ENCODE results near the gene KAT7. TPM values are rescaled to one million over a fixed set of nuclear protein-coding genes. Genes with fewer than 3 reads are reported as not detected.

The KAT7 gene
- total RNA-seq, 3 donors from 2014 or later (not counting 1 experiment from before 2014, with no cell fraction given): 195 to 231 (median 213) TPM

DNA sequence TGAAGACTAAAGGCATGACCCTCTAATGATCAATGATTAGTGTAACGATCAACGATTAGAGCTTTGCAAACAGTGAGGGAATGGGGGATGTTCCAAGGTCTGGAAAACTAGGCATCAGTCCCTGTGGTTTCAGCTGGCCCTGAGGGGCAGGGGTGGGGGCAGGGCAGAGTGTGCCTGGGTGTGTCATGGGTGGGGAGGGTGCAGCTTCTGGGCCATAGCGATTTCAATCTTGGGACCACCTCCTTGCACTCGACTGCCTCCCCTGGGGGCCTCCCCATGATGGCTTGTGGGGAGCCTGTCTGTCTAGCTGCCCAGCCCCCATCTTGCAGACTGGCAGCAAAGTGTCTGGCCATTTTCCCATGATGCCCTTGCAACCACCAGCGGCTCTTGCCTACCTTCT, 51.0 kb downstream of the KAT7 start:
- Mint-ChIP-seq H3K4me3 (no peak overlapping the region), H3K4me1 (peaks cover 11 to 29% of the 10 kb centered on the region in 2 donors), H3K36me3 (no peaks in the 10 kb centered on the region), H3K27ac (no peak overlapping the region), H3K27me3 (ENCODE audit: low read depth in 2 of 2) (no peaks in the 10 kb centered on the region), H3K9me3 (no peaks in the 10 kb centered on the region)
- DNase-seq (no peak), ATAC-seq (no peak)
- TF ChIP-seq, protein P1, sequence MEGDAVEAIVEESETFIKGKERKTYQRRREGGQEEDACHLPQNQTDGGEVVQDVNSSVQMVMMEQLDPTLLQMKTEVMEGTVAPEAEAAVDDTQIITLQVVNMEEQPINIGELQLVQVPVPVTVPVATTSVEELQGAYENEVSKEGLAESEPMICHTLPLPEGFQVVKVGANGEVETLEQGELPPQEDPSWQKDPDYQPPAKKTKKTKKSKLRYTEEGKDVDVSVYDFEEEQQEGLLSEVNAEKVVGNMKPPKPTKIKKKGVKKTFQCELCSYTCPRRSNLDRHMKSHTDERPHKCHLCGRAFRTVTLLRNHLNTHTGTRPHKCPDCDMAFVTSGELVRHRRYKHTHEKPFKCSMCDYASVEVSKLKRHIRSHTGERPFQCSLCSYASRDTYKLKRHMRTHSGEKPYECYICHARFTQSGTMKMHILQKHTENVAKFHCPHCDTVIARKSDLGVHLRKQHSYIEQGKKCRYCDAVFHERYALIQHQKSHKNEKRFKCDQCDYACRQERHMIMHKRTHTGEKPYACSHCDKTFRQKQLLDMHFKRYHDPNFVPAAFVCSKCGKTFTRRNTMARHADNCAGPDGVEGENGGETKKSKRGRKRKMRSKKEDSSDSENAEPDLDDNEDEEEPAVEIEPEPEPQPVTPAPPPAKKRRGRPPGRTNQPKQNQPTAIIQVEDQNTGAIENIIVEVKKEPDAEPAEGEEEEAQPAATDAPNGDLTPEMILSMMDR (IDR thresholded peaks at IDR 0.05): no peak
- Histone ChIP-seq H3K4me3 (ENCODE audit: low read length) (no peak overlapping the region), H3K36me3 (ENCODE audit: control insufficient read depth, insufficient read depth, low read length) (peaks cover 9% of the 10 kb centered on the region), H3K9me3 (ENCODE audit: control insufficient read depth, insufficient read depth, low read length) (no peaks in the 10 kb centered on the region), H3K27me3 (ENCODE audit: control insufficient read depth, insufficient read depth, low read length) (no peaks in the 10 kb centered on the region), H3K27ac (ENCODE audit: low read length) (no peak overlapping the region), H3K4me1 (ENCODE audit: control insufficient read depth, insufficient read depth, low read length) (no peaks in the 10 kb centered on the region)
- whole genome bisulfite sequencing (ENCODE audit: insufficient coverage): 87% methylated on average over 5 of the region's 5 CpGs
- intact Hi-C loops (cut with micrococcal nuclease): no loop called here

DNA sequence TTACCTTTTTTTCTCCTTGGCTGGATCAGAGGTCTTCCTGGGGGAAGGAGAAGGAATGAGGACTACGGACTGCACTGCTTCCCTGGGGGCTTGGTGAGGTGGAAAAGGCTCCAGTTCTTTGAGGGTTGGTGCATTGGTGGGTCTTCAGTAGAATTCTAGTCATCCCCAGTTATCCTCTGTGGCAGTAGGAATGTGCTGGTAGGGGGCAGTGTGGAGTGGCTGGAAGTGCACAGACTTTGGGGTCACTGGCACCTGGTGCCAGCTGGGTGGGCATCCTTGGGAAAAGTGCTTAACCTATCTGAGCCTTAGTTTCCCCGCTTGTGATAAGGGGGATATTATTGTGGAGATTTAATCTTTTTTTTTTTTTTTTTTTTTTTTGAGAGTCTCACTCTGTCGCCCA, 53.1 kb downstream of the KAT7 start:
- no peak overlapping the region for H3K4me3 ChIP-seq (ENCODE audit: low read length)
- Mint-ChIP-seq H3K4me3 (no peak overlapping the region), H3K36me3 (no peaks in the 10 kb centered on the region), H3K4me1 (peaks cover 8 to 29% of the 10 kb centered on the region in 2 donors), H3K27me3 (ENCODE audit: low read depth in 2 of 2) (no peaks in the 10 kb centered on the region), H3K9me3 (no peaks in the 10 kb centered on the region), H3K27ac (no peak overlapping the region)
- H3K4me1 ChIP-seq (ENCODE audit: control insufficient read depth, insufficient read depth, low read length): peaks cover 10% of the 10 kb centered on the region
- DNase-seq (no peak), ATAC-seq (no peak)
- peaks cover 6% of the 10 kb centered on the region for H3K36me3 ChIP-seq (ENCODE audit: control insufficient read depth, insufficient read depth, low read length)
- WGBS (ENCODE audit: insufficient coverage): 100% methylated on average over 2 of the region's 3 CpGs
- intact Hi-C loops (cut with micrococcal nuclease): no loop called here
- no peak overlapping the region for H3K27ac ChIP-seq (ENCODE audit: low read length)
- no peaks in the 10 kb centered on the region for H3K27me3 ChIP-seq (ENCODE audit: control insufficient read depth, insufficient read depth, low read length)
- H3K9me3 ChIP-seq (ENCODE audit: control insufficient read depth, insufficient read depth, low read length): no peaks in the 10 kb centered on the region
- TF ChIP-seq, protein P1 (IDR thresholded peaks at IDR 0.05): no peak

DNA sequence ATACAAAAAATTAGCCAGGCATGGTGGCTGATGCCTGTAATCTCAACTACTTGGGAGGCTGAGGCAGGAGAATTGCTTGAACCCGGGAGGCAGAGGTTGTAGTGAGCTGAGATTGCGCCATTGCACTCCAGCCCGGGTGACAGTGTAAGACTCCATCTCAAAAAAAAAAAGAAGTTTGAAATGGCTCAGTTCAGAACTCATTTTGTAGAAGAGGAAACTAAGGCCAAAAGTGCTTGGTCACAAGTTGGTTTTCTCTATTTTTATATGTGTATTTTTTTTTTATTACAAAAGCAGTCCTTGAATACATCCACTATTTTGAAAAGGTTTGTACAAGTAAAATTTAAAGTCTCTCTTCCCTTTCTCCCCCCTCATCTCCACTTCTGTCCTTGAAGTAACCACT, 53.9 kb downstream of the KAT7 start:
- Histone ChIP-seq H3K4me1 (ENCODE audit: control insufficient read depth, insufficient read depth, low read length) (peaks cover 10% of the 10 kb centered on the region), H3K9me3 (ENCODE audit: control insufficient read depth, insufficient read depth, low read length) (no peaks in the 10 kb centered on the region), H3K27ac (ENCODE audit: low read length) (no peak overlapping the region), H3K36me3 (ENCODE audit: control insufficient read depth, insufficient read depth, low read length) (peaks cover 7% of the 10 kb centered on the region), H3K27me3 (ENCODE audit: control insufficient read depth, insufficient read depth, low read length) (no peaks in the 10 kb centered on the region), H3K4me3 (ENCODE audit: low read length) (no peak overlapping the region)
- 40% methylated on average over 3 of the region's 3 CpGs for WGBS (ENCODE audit: insufficient coverage)
- H3K4me1 Mint-ChIP-seq: peaks cover 8 to 29% of the 10 kb centered on the region in 2 donors
- H3K4me3 Mint-ChIP-seq: no peak overlapping the region
- no peak for ATAC-seq
- intact Hi-C loops (cut with micrococcal nuclease): no loop called here
- no peak overlapping the region for H3K27ac Mint-ChIP-seq
- H3K27me3 Mint-ChIP-seq (ENCODE audit: low read depth in 2 of 2): no peaks in the 10 kb centered on the region
- no peak for DNase-seq
- H3K9me3 Mint-ChIP-seq: no peaks in the 10 kb centered on the region
- no peaks in the 10 kb centered on the region for H3K36me3 Mint-ChIP-seq
- TF ChIP-seq, protein P1 (IDR thresholded peaks at IDR 0.05): no peak

DNA sequence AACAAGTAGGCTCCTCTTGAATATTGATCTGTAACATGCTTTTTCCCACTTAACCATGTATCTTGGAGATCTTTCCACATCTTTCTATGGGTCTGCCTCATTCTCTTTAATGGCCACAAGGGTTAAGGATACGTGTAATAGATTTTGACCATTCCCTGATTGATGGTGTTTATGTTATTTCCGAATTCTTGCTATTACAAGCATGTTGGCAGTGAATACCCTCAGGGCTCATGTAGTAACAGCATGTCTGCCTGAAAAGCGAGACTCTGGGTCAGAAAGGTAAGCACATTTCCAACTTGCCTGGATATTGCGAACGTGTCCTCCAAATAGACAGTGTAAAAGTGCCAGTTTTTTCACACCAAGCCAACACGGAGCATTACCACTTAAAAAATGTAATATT, 54.4 kb downstream of the KAT7 start:
- Histone ChIP-seq H3K4me3 (ENCODE audit: low read length) (no peak overlapping the region), H3K4me1 (ENCODE audit: control insufficient read depth, insufficient read depth, low read length) (peaks cover 10% of the 10 kb centered on the region), H3K27ac (ENCODE audit: low read length) (no peak overlapping the region), H3K36me3 (ENCODE audit: control insufficient read depth, insufficient read depth, low read length) (peaks cover 7% of the 10 kb centered on the region), H3K27me3 (ENCODE audit: control insufficient read depth, insufficient read depth, low read length) (no peaks in the 10 kb centered on the region), H3K9me3 (ENCODE audit: control insufficient read depth, insufficient read depth, low read length) (no peaks in the 10 kb centered on the region)
- TF ChIP-seq, protein P1 (IDR thresholded peaks at IDR 0.05): no peak
- no peak overlapping the region for H3K27ac Mint-ChIP-seq
- H3K36me3 Mint-ChIP-seq: no peaks in the 10 kb centered on the region
- H3K4me1 Mint-ChIP-seq: peaks cover 8 to 24% of the 10 kb centered on the region in 2 donors
- no peak overlapping the region for H3K4me3 Mint-ChIP-seq
- no peaks in the 10 kb centered on the region for H3K9me3 Mint-ChIP-seq
- DNase-seq (no peak), ATAC-seq (no peak)
- H3K27me3 Mint-ChIP-seq (ENCODE audit: low read depth in 2 of 2): no peaks in the 10 kb centered on the region
- 89% methylated on average over 5 of the region's 6 CpGs for WGBS (ENCODE audit: insufficient coverage)
- intact Hi-C loops (cut with micrococcal nuclease): no loop called here

Data from natural killer cell (primary cell).